ENCODE data around the gene MRPS12.

DNA sequence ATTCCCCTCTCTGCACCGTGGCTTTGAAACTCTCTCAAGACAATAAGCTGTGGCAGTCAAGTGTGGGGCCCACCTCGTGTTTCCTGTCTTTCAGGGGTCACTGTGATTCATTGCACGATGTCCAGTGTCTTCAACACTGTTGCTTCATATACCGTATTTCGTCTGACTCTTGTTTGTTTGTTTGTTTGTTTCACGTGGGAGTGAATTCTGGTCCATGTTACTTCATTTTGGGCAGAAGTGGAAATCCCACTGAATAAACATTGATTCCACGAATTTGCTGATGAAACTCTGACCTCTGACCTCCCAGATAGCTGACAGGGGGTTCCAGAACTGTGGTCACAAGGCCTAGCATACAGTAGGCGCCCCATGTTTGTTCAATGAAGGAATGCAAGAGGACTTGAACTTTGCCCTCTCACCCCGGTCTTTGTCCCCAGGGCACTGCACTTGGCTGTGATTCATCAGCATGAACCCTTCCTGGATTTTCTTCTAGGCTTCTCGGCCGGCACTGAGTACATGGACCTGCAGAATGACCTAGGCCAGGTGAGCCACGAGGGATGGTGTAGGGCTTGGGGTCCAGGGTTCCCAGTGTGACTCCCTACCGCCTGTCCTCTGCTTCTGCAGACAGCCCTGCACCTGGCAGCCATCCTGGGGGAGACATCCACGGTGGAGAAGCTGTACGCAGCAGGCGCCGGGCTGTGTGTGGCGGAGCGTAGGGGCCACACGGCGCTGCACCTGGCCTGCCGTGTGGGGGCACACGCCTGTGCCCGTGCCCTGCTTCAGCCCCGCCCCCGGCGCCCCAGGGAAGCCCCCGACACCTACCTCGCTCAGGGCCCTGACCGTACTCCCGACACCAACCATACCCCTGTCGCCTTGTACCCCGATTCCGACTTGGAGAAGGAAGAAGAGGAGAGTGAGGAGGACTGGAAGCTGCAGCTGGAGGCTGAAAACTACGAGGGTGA, 25.9 kb upstream of the MRPS12 start:
- TF ChIP-seq, protein P1, sequence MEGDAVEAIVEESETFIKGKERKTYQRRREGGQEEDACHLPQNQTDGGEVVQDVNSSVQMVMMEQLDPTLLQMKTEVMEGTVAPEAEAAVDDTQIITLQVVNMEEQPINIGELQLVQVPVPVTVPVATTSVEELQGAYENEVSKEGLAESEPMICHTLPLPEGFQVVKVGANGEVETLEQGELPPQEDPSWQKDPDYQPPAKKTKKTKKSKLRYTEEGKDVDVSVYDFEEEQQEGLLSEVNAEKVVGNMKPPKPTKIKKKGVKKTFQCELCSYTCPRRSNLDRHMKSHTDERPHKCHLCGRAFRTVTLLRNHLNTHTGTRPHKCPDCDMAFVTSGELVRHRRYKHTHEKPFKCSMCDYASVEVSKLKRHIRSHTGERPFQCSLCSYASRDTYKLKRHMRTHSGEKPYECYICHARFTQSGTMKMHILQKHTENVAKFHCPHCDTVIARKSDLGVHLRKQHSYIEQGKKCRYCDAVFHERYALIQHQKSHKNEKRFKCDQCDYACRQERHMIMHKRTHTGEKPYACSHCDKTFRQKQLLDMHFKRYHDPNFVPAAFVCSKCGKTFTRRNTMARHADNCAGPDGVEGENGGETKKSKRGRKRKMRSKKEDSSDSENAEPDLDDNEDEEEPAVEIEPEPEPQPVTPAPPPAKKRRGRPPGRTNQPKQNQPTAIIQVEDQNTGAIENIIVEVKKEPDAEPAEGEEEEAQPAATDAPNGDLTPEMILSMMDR (IDR thresholded peaks at IDR 0.05 in 8 of 11, conservative IDR thresholded peaks at IDR 0.05 in 3 of 11), result no peak
- TF ChIP-seq POLR2AphosphoS5 (IDR thresholded peaks at IDR 0.05) (peak in 1 of 3 donors; percentile 27), POLR2A (IDR thresholded peaks at IDR 0.05) (no peak)

All from spleen (tissue), 7 donors.